ENCODE results near the gene QRFP.

GRCh38 chr9:130899051-130899748, 2.6 kb upstream of the QRFP start:
- TF ChIP-seq, protein P1, sequence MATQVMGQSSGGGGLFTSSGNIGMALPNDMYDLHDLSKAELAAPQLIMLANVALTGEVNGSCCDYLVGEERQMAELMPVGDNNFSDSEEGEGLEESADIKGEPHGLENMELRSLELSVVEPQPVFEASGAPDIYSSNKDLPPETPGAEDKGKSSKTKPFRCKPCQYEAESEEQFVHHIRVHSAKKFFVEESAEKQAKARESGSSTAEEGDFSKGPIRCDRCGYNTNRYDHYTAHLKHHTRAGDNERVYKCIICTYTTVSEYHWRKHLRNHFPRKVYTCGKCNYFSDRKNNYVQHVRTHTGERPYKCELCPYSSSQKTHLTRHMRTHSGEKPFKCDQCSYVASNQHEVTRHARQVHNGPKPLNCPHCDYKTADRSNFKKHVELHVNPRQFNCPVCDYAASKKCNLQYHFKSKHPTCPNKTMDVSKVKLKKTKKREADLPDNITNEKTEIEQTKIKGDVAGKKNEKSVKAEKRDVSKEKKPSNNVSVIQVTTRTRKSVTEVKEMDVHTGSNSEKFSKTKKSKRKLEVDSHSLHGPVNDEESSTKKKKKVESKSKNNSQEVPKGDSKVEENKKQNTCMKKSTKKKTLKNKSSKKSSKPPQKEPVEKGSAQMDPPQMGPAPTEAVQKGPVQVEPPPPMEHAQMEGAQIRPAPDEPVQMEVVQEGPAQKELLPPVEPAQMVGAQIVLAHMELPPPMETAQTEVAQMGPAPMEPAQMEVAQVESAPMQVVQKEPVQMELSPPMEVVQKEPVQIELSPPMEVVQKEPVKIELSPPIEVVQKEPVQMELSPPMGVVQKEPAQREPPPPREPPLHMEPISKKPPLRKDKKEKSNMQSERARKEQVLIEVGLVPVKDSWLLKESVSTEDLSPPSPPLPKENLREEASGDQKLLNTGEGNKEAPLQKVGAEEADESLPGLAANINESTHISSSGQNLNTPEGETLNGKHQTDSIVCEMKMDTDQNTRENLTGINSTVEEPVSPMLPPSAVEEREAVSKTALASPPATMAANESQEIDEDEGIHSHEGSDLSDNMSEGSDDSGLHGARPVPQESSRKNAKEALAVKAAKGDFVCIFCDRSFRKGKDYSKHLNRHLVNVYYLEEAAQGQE (IDR thresholded peaks at IDR 0.05) = no peak
- TF ChIP-seq, protein P2, sequence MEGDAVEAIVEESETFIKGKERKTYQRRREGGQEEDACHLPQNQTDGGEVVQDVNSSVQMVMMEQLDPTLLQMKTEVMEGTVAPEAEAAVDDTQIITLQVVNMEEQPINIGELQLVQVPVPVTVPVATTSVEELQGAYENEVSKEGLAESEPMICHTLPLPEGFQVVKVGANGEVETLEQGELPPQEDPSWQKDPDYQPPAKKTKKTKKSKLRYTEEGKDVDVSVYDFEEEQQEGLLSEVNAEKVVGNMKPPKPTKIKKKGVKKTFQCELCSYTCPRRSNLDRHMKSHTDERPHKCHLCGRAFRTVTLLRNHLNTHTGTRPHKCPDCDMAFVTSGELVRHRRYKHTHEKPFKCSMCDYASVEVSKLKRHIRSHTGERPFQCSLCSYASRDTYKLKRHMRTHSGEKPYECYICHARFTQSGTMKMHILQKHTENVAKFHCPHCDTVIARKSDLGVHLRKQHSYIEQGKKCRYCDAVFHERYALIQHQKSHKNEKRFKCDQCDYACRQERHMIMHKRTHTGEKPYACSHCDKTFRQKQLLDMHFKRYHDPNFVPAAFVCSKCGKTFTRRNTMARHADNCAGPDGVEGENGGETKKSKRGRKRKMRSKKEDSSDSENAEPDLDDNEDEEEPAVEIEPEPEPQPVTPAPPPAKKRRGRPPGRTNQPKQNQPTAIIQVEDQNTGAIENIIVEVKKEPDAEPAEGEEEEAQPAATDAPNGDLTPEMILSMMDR (IDR thresholded peaks at IDR 0.05) = no peak
- no peak for TF ChIP-seq BCL3 (IDR thresholded peaks at IDR 0.05)
- no peak for TF ChIP-seq MYC (IDR thresholded peaks at IDR 0.05; ENCODE audit: borderline replicate concordance, low read length)
- TF ChIP-seq, protein P3, sequence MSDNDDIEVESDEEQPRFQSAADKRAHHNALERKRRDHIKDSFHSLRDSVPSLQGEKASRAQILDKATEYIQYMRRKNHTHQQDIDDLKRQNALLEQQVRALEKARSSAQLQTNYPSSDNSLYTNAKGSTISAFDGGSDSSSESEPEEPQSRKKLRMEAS (IDR thresholded peaks at IDR 0.05) = no peak
- TF ChIP-seq CHD4 (IDR thresholded peaks at IDR 0.05; ENCODE audit: borderline replicate concordance) = no peak

All from A549 (cell line).